WTC11 (cell line): ENCODE data around the gene GTF3C1.

Experiments
- CTCF ChIP-seq: fragments of 200-600 bp; IDR thresholded peaks from 2 replicates; pipeline ENCODE4 v1.8.0; 2022; ENCODE audit warnings: antibody characterized with exemption
- E2F1 ChIP-seq: sonication (generic); formaldehyde crosslinking; IDR thresholded peaks from 2 replicates; pipeline ENCODE4 v1.8.0; 2022; ENCODE audit warnings: mild to moderate bottlenecking, missing genetic modification reagents
- EMX1 ChIP-seq: fragments of 250-450 bp; sonication (Bioruptor Pico); IDR thresholded peaks from 2 replicates; pipeline ENCODE4 v1.8.0; 2021; ENCODE audit warnings: mild to moderate bottlenecking

DNA sequence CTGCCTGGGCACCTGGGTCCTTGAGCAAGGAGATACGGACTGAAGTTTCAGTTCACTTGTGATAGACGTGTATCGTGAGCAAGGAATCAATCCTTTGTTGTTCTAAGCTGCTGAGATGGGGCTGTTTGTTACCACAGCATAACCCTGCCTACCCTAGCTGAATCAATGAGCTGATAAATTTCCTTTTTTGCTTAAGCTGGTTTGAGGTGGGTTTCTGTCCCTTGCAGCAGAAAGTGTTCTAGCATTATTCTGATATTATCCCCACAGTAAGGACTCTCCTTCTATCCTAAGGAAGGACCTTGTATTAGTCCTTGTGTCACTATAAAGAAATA lies 96.3 kb downstream of the GTF3C1 start:
- TF ChIP-seq EMX1 (CRISPR knock-in tag) (no peak), E2F1 (no peak), CTCF (no peak)
